Renal cortex interstitium (tissue), 11 donors: Measurements from ENCODE around the gene PI16. TPM values are rescaled to one million over a fixed set of nuclear protein-coding genes. Genes with fewer than 3 reads are reported as not detected.

ENCODE experiments used
- DNase-seq, 11 donors: peaks; one replicate each; pipeline ENCODE4 v3.0.0-alpha.2; 2013; ENCODE audit warnings: low read depth in 9 of 11, low spot score in 4 of 11; ENCODE audit errors: extremely low read depth in 1 of 11
- polyA plus RNA-seq, 3 donors: library from polyadenylated mRNA; unstranded; fragments of 120-200 nt; gene quantifications; one replicate each; pipeline ENCODE4 v1.2.1, GENCODE V29; 2013; ENCODE audit not compliant: insufficient read length in 3 of 3

PI16 gene
- polyA plus RNA-seq, 3 donors = 1.1 to 4.0 (median 1.1) TPM

DNA sequence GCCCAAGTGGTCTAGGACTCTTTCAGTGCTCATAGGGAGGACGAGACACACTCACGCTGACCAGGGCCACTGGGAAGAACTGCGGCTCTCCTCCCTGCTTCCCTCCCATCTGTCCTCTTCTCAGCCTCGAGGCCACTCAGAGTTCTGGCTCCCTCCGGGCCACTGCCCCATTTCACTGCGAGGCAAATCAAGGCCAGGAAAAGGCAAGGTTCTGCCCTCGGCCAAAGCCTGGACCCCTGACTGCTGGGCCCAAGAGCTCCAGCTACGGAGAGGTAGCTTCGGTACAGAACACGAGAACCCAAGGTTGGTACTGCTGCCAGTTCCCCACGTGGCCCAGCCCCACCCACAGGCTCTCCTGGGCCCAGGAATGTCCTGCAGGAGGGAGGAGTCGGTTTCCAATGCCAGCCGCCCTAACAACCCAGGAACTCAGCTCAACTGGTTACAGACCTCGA, 14.7 kb downstream of the PI16 start:
- no peak for DNase-seq

- no peak for DNase-seq
Measured at GRCh38 chr6:36969988-36970891, 15.7 kb downstream of the PI16 start.

- DNase-seq = no peak
Measured at GRCh38 chr6:36970892-36971842, 16.6 kb downstream of the PI16 start.

GRCh38 chr6:36971921-36972673, 17.6 kb downstream of the PI16 start:
- no peak for DNase-seq

DNA sequence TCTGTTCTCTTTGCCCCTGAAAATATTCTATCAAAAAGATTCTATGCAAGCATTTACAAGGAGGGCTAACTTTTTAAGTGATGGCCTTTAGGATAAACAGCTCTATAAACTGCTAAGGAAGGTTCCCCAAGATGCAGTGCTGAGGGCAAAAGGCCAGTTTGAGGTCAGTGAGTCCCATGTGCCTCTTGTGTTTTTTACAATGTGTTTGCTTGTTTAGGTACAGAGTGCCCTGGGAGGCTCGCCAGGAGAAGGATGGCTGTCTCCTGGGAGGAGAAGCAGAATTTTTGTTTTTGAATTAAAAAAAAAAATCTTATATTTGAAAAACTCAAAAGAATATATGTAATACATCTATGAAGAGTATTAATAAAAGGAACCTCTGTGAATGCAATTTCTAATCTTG, 18.7 kb downstream of the PI16 start:
- no peak for DNase-seq

DNA sequence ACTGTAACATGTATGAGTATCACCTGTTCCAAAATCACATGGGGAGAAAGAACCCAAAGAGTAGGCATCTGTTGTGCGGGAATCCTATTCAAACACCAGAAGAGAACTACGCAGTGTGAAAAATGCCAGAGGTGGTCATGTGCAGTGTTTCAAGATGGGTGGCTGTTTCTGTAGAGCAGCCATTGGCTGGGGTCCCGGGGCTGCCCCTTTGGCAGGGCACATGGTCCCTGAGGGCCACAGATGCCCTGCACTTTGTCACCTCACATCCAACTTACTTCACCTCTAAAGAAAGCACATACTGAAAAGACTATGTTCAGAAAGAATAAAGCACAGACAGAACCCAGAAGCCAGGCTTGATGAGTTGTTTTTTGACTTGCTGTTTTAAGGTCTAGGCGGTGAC, 19.1 kb downstream of the PI16 start:
- no peak for DNase-seq

- no peak for DNase-seq
Measured at GRCh38 chr6:36975231-36976006, 20.9 kb downstream of the PI16 start.

- no peak for DNase-seq
Measured at GRCh38 chr6:36976007-36976264, 21.4 kb downstream of the PI16 start.

- DNase-seq = no peak
Measured at GRCh38 chr6:36976509-36976908, 22.0 kb downstream of the PI16 start.

DNA sequence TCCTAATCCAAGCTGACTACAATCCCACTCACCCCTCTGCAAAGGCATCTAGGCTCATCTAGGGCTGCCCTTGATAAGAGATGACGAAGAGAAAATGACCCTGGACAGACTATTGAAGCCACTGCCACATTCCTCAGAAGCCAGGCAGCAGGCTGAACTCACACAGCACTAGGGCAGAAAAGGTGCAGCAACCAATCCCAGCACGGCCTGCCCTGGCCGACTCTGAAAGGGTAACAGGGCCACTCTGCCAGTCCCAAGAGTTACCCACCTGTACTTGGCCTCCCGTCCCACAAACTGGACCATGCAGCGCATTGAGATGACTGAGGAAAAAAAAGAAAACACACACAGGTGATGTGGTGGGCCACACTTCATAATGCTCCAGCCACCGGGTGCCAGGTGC, 22.4 kb downstream of the PI16 start:
- no peak for DNase-seq

GRCh38 chr6:36977470-36977941, 23.0 kb downstream of the PI16 start:
- no peak for DNase-seq

GRCh38 chr6:36978421-36979346, 24.1 kb downstream of the PI16 start:
- no peak for DNase-seq

DNA sequence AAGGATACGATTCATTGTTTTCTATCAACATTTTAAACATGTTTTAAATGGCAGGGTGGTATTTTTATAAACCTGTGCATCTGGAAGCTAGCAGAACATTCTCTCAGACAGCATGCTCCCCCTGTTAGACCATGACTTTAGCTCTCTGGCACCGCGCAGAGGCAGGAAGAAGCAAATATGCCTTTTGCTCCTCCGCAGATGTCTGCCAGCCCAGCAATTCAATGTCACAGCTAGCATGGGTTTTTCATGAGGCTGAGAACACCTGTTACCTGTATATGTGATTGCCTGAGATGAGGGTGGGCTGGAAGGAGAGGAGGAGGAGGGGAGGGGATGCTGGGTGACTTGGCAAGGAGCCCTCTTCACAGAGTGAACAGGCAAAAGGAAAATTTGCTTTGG, 24.8 kb downstream of the PI16 start:
- DNase-seq = no peak

- no peak for DNase-seq
Measured at GRCh38 chr6:36980129-36980528, 25.6 kb downstream of the PI16 start.

DNA sequence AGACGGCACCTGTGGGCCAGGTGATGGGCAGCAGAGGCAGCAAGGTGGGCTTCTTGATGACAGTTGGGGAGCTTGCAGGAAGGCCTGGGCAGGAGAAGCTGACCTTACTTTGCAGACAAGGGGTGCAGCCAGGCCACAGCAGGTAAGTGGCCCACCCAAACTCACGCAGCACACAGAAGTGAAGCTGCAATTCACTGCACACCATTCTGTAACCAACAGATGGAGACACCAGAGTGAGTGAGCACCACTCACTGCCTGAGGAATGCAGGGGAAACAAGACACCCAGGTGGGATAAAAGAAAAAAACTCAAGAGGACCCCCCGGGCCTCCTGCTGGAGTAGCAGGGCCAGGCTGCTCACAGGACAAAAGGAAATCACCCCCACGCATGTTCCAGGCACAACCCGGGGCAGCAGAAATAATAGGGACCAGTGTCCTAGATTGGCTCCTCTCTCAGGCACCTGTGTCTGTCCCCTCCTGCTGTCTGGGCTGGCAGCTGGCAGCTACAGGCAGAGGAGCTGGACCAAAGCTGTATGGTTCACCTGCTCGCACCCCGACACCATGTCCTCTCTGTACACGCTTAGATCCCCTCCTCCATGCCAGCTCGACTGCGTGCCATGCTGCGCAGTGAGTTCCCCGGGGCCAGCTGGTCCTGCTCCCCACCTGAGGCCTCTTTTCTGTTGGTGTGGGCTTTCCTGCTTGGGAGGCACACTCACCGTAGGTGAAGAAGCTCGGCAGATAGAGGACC, 26.5 kb downstream of the PI16 start:
- DNase-seq = no peak

DNA sequence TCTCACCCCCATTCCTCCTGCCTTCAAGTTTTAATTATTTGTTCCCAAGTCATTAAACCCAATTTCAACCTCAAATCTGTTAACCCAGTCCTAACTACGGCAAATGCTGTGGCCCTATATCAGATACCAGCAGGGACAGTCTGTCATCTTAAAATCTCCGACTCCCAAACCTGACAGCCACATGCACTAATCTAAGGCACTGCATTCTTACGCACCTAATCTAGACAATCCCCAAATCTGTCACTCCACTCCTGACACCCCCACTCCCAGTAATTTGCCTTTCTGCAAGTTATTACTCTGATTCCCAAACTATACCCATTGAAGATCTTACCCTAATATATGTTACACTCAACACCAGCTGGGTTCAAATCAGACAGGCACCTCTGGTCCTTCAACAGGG, 29.0 kb downstream of the PI16 start:
- no peak for DNase-seq
